Fibroblast of skin of abdomen (primary cell): ENCODE data around the gene PHGDH.
"Not testable (repeated sequence)": the region's sequence is repeated elsewhere in the genome, so short reads cannot be mapped to it uniquely, and the experiment has no call there.

Experiments
- DNase-seq: peaks from one replicate; pipeline ENCODE4 v3.0.0-alpha.2; 2013

Gene PHGDH

GRCh38 chr1:119700326-119700725 is 11.4 kb upstream of the PHGDH start:
- DNase-seq, result no peak

DNA sequence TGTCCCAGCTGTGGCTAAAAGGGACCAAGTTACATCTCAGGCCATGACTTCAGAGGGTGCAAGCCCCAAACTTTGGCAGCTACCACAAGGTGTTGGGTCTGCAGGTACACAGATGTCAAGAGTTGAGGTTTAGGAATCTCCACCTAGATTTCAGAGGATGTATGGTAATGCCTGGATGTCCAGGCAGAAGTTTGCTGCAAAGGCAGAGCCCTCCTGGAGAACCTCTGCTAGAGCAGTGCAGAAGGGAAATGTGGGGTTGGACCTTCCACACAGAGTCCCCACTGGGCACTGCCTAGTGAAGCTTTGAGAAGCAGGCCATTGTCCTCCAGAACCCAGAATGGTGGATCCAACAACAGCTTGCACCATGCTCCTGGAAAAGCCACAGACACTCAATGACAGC is 10.1 kb upstream of the PHGDH start:
- DNase-seq, result no peak

GRCh38 chr1:119702384-119702783 is 9.3 kb upstream of the PHGDH start:
- peak; percentile 87 for DNase-seq

DNA sequence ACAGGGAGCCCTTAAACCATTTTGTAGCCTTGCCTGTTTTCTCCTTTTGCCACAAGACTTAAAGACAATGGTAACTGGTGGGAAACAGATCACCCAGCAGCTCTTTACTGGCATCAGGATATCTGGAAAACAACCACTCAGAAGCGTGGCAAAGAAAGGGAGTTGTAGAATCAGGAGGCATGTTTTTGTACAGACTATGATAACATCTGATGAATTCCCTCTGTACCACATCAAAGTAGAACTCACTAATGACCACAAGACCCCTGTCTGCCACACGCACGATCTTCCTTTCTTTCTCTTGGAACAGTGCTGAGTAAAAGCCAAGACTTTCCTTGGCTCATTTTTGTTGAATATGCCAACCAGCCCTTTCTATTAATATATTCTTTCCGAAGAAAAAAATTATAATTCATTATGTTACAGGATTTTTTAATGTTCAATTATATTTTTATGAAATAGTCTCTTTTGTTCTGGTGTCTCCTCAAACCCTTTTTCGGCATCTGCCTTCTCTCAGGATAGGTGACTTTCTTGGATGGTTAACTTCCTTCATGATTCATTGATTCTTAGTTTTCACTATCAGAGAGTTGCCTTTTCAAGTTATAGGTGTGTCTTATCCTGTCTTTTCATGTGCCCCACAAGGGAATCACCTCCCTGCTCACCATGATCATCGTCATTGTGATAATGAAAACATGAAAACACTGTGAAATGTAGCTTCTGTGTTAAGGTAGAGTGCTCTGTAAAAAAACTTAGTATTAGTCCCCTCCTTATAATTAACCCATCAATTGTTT is 7.9 kb upstream of the PHGDH start:
- no peak for DNase-seq

- not testable (repeated sequence) for DNase-seq
Observed at GRCh38 chr1:119706599-119706998, 5.1 kb upstream of the PHGDH start.

- DNase-seq, result not testable (repeated sequence)
Observed at GRCh38 chr1:119711356-119711803, 354 bp upstream of the PHGDH start.

DNA sequence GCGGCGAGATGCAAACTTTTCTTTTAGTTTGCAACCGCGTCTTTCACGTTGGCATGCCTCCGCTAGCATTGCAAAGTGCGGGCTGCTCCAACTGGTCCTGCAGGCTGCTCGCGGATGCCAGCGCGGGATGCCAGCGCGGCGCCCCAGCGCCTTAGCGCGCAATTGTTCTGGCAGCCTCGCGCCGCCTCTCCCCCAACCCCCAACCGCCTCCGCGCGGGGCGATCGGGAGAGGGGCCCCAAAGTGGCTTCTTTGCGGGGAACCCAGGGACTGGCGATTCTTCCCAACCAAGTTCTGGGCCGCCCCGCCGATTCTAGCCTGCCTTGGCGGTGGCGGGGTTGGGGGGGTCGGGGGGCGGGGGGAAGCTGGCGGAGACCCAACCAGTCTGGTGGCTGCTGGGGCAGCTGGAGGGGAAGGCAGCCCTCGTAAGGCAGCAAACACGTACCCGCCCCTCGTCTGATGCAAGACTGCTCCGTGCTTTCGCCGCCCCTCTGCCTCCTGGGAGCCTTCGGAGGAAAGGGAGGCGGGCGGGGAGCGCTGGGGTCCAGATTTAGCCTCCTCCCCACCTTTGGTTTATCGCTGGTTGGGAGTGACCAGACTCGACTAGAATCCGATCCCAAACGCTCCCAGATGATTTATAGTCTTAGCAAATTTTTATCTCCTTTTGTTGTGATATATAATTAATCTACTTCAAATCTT is 756 bp downstream of the PHGDH start:
- peak; percentile 98 for DNase-seq

DNA sequence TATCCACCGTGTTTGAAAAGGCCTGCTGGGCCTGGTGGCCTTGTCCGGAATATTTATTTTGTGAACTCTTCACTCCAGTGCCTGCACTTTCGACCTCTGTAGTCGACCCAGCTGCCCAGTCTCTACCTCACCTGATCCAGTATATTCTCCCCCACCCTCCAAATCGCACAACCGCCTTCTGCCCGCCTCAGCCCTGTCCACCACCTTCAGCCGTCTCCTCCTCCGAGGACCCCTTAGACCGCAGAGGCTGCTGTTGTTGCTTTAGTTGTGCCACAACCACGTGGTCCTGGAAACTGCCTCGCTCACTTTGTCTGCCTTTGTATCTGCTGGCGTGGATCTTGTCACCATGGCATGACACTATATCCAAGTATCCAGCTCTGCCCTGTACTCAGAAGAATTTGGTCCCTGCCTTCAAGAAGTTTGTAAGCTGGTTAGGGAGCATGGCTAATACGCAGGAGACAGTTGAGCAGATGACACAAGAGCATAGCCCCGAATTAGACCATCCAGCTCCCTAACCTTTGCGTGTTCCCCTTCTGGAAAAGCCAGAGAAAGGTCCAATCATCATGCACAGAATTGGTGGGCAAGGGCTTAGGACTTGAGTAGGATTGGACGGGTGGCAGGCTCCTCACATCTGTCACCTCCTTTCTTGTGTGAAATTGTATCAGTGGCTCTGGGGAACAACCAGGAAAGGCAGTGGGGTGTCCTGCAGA is 1.5 kb downstream of the PHGDH start:
- DNase-seq, result peak; percentile 30

- DNase-seq, result peak; percentile 32
Observed at GRCh38 chr1:119713749-119714456, 2.2 kb downstream of the PHGDH start.

- DNase-seq, result peak; percentile 22
Observed at GRCh38 chr1:119714583-119714982, 2.8 kb downstream of the PHGDH start.

DNA sequence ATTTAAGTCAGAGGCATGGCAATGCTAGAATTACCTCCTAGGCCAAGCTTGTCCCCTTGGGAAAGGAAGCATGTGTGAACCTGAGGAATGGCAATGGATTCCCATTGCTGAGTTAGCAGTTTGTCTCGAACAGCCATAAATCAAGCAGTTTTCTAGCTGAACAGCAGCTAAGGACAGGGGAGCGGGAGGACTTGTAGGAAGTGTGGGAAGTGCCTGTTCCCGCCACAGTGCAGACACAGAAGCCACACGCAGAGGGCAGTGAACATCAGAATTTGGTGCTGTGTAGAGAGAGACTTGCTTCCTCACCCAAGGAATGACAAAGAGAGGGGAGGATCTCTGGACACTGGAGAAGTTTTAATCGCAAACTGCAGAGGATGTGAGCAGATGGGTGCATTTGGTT is 3.8 kb downstream of the PHGDH start:
- DNase-seq, result peak; percentile 67

DNA sequence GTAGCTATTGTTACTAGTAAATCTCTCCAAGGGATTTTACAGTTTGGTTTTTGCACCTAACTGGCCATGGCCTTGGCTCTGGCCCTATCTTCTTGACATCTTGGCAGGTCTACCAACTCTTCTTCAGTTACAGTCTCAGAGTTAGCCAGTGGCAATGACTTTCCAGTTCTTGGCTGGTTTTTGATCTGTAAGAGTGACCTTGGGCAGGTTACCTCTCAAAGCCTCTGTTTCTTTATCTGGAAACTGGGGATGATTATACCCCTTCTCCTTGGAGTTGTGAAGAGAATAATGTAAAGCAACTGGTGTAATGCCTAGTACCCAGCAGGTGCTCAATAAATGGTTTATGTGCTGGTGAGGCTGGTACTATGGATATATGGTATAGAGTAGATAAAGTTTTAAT is 6.7 kb downstream of the PHGDH start:
- no peak for DNase-seq

GRCh38 chr1:119718972-119719371 is 7.2 kb downstream of the PHGDH start:
- DNase-seq, result no peak

DNA sequence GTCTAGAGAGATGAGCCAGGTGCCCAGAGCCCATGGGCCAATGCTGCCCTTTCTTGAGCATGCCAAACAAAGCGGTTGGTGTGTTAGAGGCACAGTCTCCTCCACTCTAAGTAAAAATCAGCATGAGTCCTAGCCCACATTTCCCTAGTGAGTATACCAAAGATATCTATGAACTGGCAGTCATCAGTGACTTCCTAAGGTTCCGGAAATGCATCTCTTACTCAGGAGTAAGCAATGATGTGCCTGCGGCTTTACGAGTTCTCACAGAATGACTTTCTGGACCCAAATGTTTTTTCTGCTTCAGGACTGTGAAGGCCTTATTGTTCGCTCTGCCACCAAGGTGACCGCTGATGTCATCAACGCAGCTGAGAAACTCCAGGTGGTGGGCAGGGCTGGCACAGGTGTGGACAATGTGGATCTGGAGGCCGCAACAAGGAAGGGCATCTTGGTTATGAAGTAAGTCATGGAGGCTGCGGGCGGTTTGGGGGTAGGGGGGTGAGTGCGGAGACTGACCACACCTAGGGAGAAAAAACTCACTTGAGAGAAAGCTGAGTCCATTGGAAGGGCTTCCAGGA is 9.2 kb downstream of the PHGDH start:
- no peak for DNase-seq

DNA sequence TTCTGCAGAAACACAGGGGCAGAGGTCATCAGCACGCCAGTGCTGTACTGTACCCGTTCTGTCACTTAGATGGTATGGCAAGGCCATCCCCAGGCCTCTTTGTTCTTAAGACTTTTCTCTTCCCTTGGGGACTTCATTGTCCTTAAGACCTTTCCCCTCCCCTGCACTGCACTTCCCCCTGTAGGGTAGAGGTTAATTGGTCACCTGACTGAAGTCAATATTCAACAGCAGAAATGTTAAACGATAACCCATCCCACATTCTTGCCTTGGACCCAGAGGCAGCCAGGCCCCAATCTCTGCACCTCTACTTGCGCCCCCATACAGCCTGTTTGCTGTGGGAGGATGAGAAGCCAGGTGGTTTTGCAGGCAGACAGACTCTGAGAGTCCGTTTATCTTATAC is 10.2 kb downstream of the PHGDH start:
- DNase-seq, result no peak

- DNase-seq, result no peak
Observed at GRCh38 chr1:119724611-119725218, 13.0 kb downstream of the PHGDH start.

GRCh38 chr1:119725626-119726025 is 13.9 kb downstream of the PHGDH start:
- DNase-seq, result no peak

GRCh38 chr1:119727991-119728390 is 16.3 kb downstream of the PHGDH start:
- DNase-seq, result no peak

DNA sequence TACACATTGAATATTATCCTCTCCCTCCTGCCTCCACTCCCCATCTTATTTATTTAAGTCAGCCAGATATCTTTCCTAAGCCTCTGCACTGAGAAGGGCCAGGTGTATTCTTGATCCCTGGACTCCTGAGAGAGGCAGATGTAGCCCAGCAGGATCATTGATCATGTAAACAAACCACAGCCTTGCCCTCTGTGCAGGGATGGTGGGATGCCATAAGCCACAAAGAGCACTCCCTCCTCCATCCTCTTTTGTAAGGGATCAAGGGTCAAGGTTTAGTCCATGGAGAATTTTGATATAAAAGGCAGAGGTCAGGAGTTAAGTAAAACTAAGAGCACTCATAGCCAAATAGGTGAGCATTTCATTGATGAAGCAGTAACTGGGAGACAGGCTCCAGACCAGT is 17.3 kb downstream of the PHGDH start:
- DNase-seq, result no peak

- no peak for DNase-seq
Observed at GRCh38 chr1:119731060-119731459, 19.3 kb downstream of the PHGDH start.

- no peak for DNase-seq
Observed at GRCh38 chr1:119731741-119732430, 20.2 kb downstream of the PHGDH start.
